Measurements from ENCODE around the gene ERFE.

DNA sequence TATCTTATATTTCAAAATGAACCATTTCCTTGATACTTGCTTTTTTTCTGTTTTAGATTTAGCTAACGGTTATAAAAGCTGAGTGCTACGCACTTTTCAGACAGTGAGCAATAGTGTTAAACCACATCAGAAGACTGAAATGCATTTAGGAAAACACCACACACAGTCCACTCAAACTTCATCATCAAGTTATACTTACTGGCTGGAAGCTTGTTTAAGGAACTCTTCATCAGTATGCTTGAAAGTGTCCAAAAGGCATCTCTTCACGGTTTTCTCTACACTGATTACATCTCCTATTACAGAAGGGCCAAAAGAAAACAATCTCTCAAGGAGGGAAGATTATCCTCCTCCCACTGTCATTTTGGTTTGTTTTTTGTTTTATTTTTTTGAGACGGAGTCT is 25.1 kb downstream of the ERFE start:
- no peak for TF ChIP-seq CTCF (IDR thresholded peaks at IDR 0.05)
- no peak for TF ChIP-seq EZH2phosphoT487 (IDR thresholded peaks at IDR 0.05)
- TF ChIP-seq EZH2 (IDR thresholded peaks at IDR 0.05): no peak
